WTC11 (cell line): ENCODE measurements around the gene ST6GAL1. TPM values are rescaled to one million over a fixed set of nuclear protein-coding genes. Genes with fewer than 3 reads are reported as not detected.

Experiments
- ATAC-seq: fragments of 200-7000 bp; cut with Tn5 transposase; 2 replicates; pipeline ENCODE4 v1.10.0; 2021; ENCODE audit warnings: mild to moderate bottlenecking, moderate library complexity
- CTCF ChIA-PET: fragments of 300-600 bp; sonication (Branson Sonifier 250); formaldehyde crosslinking; loops from one replicate; lab custom pipeline; 2021; ENCODE audit warnings: antibody characterized with exemption; lab: Charles Lee
- POLR2A ChIA-PET: fragments of 350-600 bp; sonication (Branson Sonifier 250); formaldehyde crosslinking; loops from one replicate; lab custom pipeline; 2021; ENCODE audit warnings: antibody characterized with exemption; lab: Charles Lee
- DNase-seq: peaks from one replicate; pipeline ENCODE4 v3.0.0; 2021; ENCODE audit warnings: low spot score
- H3K27ac Mint-ChIP-seq: 2 replicates; pipeline ENCODE4 v1.8.0; 2021; ENCODE audit warnings: mixed read lengths
- H3K27me3 Mint-ChIP-seq: 2 replicates; pipeline ENCODE4 v1.8.0; 2021; ENCODE audit warnings: low read depth, mild to moderate bottlenecking, moderate library complexity, mixed read lengths
- H3K36me3 Mint-ChIP-seq: 2 replicates; pipeline ENCODE4 v1.8.0; 2021; ENCODE audit warnings: mixed read lengths
- H3K4me1 Mint-ChIP-seq: 2 replicates; pipeline ENCODE4 v1.8.0; 2022; ENCODE audit warnings: mixed read lengths
- H3K4me3 Mint-ChIP-seq: 2 replicates; pipeline ENCODE4 v1.8.0; 2021; ENCODE audit warnings: mild to moderate bottlenecking, moderate library complexity, mixed read lengths
- H3K9me3 Mint-ChIP-seq: 2 replicates; pipeline ENCODE4 v1.8.0; 2021; ENCODE audit warnings: mixed read lengths
- ATF3 ChIP-seq: sonication (generic); formaldehyde crosslinking; conservative IDR thresholded peaks from 2 replicates; pipeline ENCODE4 v1.8.1; 2022; ENCODE audit warnings: mild to moderate bottlenecking, missing genetic modification reagents
- CBFB ChIP-seq: sonication (generic); formaldehyde crosslinking; IDR thresholded peaks from 2 replicates; pipeline ENCODE4 v1.8.1; 2022; ENCODE audit warnings: mild to moderate bottlenecking, low read depth, missing genetic modification reagents
- CDX4 ChIP-seq: fragments of 250-450 bp; sonication (Bioruptor Pico); IDR thresholded peaks from 2 replicates; pipeline ENCODE4 v1.9.0; 2021; ENCODE audit warnings: moderate library complexity, mild to moderate bottlenecking, inconsistent platforms, borderline replicate concordance
- ELF4 ChIP-seq: sonication (generic); formaldehyde crosslinking; IDR thresholded peaks from 2 replicates; pipeline ENCODE4 v1.8.1; 2022; ENCODE audit warnings: low read depth, mild to moderate bottlenecking, moderate library complexity, missing genetic modification reagents
- ETV6 ChIP-seq: sonication (generic); formaldehyde crosslinking; IDR thresholded peaks from 2 replicates; pipeline ENCODE4 v1.8.1; 2022; ENCODE audit warnings: mild to moderate bottlenecking, missing genetic modification reagents
- HMGXB4 ChIP-seq: sonication (generic); formaldehyde crosslinking; IDR thresholded peaks from 2 replicates; pipeline ENCODE4 v1.8.1; 2023; ENCODE audit warnings: mild to moderate bottlenecking, moderate library complexity, missing genetic modification reagents
- IRF2 ChIP-seq: sonication (generic); formaldehyde crosslinking; IDR thresholded peaks from 2 replicates; pipeline ENCODE4 v1.8.0; 2022; ENCODE audit warnings: low read depth, missing genetic modification reagents, borderline replicate concordance
- JUN ChIP-seq: sonication (generic); formaldehyde crosslinking; IDR thresholded peaks from 2 replicates; pipeline ENCODE4 v1.8.0; 2023; ENCODE audit warnings: mild to moderate bottlenecking, missing genetic modification reagents
- NFYB ChIP-seq: sonication (generic); formaldehyde crosslinking; conservative IDR thresholded peaks from 2 replicates; pipeline ENCODE4 v1.8.0; 2022; ENCODE audit warnings: low read depth, missing genetic modification reagents
- PREB ChIP-seq: sonication (generic); formaldehyde crosslinking; IDR thresholded peaks from 2 replicates; pipeline ENCODE4 v1.8.1; 2022; ENCODE audit warnings: mild to moderate bottlenecking, missing genetic modification reagents, moderate library complexity, borderline replicate concordance
- SMAD3 ChIP-seq: sonication (generic); formaldehyde crosslinking; IDR thresholded peaks from 2 replicates; pipeline ENCODE4 v1.8.0; 2022; ENCODE audit warnings: missing genetic modification reagents, mild to moderate bottlenecking, borderline replicate concordance
- SP1 ChIP-seq: sonication (generic); formaldehyde crosslinking; conservative IDR thresholded peaks from 2 replicates; pipeline ENCODE4 v1.8.1; 2022; ENCODE audit warnings: missing genetic modification reagents
- TEAD1 ChIP-seq: sonication (generic); formaldehyde crosslinking; IDR thresholded peaks from 2 replicates; pipeline ENCODE4 v1.8.0; 2022; ENCODE audit warnings: mild to moderate bottlenecking, missing genetic modification reagents
- USF2 ChIP-seq: sonication (generic); formaldehyde crosslinking; IDR thresholded peaks from 2 replicates; pipeline ENCODE4 v1.8.1; 2023; ENCODE audit warnings: mild to moderate bottlenecking, missing genetic modification reagents, moderate library complexity
- ZBTB43 ChIP-seq: sonication (generic); formaldehyde crosslinking; IDR thresholded peaks from 2 replicates; pipeline ENCODE4 v1.8.1; 2023; ENCODE audit warnings: mild to moderate bottlenecking, missing genetic modification reagents
- ZNF121 ChIP-seq: sonication (generic); formaldehyde crosslinking; IDR thresholded peaks from 2 replicates; pipeline ENCODE4 v1.8.0; 2023; ENCODE audit warnings: missing genetic modification reagents
- ZNF425 ChIP-seq: fragments of 250-450 bp; sonication (Bioruptor Pico); conservative IDR thresholded peaks from 2 replicates; pipeline ENCODE4 v1.9.0; 2021; ENCODE audit warnings: mild to moderate bottlenecking
- total RNA-seq: library from RNA; stranded (reverse); gene quantifications from 3 replicates; pipeline ENCODE4 v1.2.3, GENCODE V29; 2021
- TF ChIP-seq, protein P1 (sequence below): fragments of 250-450 bp; sonication (Bioruptor Pico); IDR thresholded peaks from 2 replicates; pipeline ENCODE4 v1.8.0; 2021; ENCODE audit warnings: mild to moderate bottlenecking
- TF ChIP-seq, protein P2 (sequence below): fragments of 250-450 bp; sonication (Bioruptor Pico); IDR thresholded peaks from 2 replicates; pipeline ENCODE4 v1.9.0; 2021; ENCODE audit warnings: mild to moderate bottlenecking

The ST6GAL1 gene
- total RNA-seq, 1 experiment from 2014 or later: 87.5 TPM

- Mint-ChIP-seq H3K27ac (no peak overlapping the region), H3K9me3 (peaks cover 40% of the 10 kb centered on the region), H3K36me3 (peaks cover 26% of the 10 kb centered on the region)
- no peak for DNase-seq
- ChIA-PET POLR2A (no interaction called here), CTCF (interaction anchor here (1.1 kb wide), 1 partner anchor 19 kb away, joined by 3 read pairs; no protein-coding TSS in a partner anchor)
- TF ChIP-seq, protein P1, sequence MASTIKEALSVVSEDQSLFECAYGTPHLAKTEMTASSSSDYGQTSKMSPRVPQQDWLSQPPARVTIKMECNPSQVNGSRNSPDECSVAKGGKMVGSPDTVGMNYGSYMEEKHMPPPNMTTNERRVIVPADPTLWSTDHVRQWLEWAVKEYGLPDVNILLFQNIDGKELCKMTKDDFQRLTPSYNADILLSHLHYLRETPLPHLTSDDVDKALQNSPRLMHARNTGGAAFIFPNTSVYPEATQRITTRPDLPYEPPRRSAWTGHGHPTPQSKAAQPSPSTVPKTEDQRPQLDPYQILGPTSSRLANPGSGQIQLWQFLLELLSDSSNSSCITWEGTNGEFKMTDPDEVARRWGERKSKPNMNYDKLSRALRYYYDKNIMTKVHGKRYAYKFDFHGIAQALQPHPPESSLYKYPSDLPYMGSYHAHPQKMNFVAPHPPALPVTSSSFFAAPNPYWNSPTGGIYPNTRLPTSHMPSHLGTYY (CRISPR knock-in tag): no peak
- TF ChIP-seq NFYB (CRISPR knock-in tag) (no peak), CBFB (CRISPR knock-in tag) (no peak), SMAD3 (CRISPR knock-in tag) (no peak), HMGXB4 (CRISPR knock-in tag) (no peak), SP1 (no peak), ATF3 (CRISPR knock-in tag) (no peak), IRF2 (CRISPR knock-in tag) (no peak), ETV6 (CRISPR knock-in tag) (no peak), ZNF425 (CRISPR knock-in tag) (no peak), ZNF121 (no peak), PREB (no peak), ELF4 (CRISPR knock-in tag) (no peak), TEAD1 (CRISPR knock-in tag) (no peak), USF2 (no peak), ZBTB43 (no peak), CDX4 (CRISPR knock-in tag) (no peak), JUN (no peak)
- TF ChIP-seq, protein P2, sequence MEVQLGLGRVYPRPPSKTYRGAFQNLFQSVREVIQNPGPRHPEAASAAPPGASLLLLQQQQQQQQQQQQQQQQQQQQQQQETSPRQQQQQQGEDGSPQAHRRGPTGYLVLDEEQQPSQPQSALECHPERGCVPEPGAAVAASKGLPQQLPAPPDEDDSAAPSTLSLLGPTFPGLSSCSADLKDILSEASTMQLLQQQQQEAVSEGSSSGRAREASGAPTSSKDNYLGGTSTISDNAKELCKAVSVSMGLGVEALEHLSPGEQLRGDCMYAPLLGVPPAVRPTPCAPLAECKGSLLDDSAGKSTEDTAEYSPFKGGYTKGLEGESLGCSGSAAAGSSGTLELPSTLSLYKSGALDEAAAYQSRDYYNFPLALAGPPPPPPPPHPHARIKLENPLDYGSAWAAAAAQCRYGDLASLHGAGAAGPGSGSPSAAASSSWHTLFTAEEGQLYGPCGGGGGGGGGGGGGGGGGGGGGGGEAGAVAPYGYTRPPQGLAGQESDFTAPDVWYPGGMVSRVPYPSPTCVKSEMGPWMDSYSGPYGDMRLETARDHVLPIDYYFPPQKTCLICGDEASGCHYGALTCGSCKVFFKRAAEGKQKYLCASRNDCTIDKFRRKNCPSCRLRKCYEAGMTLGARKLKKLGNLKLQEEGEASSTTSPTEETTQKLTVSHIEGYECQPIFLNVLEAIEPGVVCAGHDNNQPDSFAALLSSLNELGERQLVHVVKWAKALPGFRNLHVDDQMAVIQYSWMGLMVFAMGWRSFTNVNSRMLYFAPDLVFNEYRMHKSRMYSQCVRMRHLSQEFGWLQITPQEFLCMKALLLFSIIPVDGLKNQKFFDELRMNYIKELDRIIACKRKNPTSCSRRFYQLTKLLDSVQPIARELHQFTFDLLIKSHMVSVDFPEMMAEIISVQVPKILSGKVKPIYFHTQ: no peak
- TF ChIP-seq, all 79 proteins: peak for 0
- Mint-ChIP-seq H3K4me3 (no peak overlapping the region), H3K27me3 (peaks cover 2% of the 10 kb centered on the region; the same call in 1 of the 2 replicates), H3K4me1 (peaks cover 20% of the 10 kb centered on the region)
- ATAC-seq: no peak
These were observed 155.6 kb downstream of the ST6GAL1 start for GRCh38 chr3:187085933-187086332.
